Hepatocyte (in vitro differentiated cells): ENCODE results near the gene SRPRA. TPM values are rescaled to one million over a fixed set of nuclear protein-coding genes. Genes with fewer than 3 reads are reported as not detected.

Experiments used
- DNase-seq: peaks from one replicate; pipeline ENCODE4 v3.0.0-alpha.2; 2016; ENCODE audit warnings: low spot score
- H2AFZ ChIP-seq: fragments of 200-600 bp; sonication (generic); 2 replicates; pipeline ENCODE4 v1.6.0; 2016; ENCODE audit warnings: antibody characterized with exemption, mild to moderate bottlenecking
- H3K27ac ChIP-seq: fragments of 200-600 bp; sonication (generic); 2 replicates; pipeline ENCODE4 v1.5.1; 2016; ENCODE audit warnings: mild to moderate bottlenecking
- H3K27me3 ChIP-seq: fragments of 200-600 bp; sonication (generic); 2 replicates; pipeline ENCODE4 v1.6.1; 2016
- H3K36me3 ChIP-seq: fragments of 200-600 bp; sonication (generic); replicated peaks from 2 replicates; pipeline ENCODE4 v1.5.1; 2016; ENCODE audit warnings: low read depth; ENCODE audit not compliant: insufficient read depth
- H3K4me1 ChIP-seq: fragments of 200-600 bp; sonication (generic); 2 replicates; pipeline ENCODE4 v1.5.1; 2016; ENCODE audit warnings: mild to moderate bottlenecking, moderate library complexity; ENCODE audit not compliant: insufficient read depth
- H3K4me2 ChIP-seq: fragments of 200-600 bp; sonication (generic); 2 replicates; pipeline ENCODE4 v1.6.0; 2016
- H3K4me3 ChIP-seq: fragments of 200-600 bp; sonication (generic); 2 replicates; pipeline ENCODE4 v1.5.1; 2016; ENCODE audit warnings: mild to moderate bottlenecking
- H3K79me2 ChIP-seq: fragments of 200-600 bp; sonication (generic); 2 replicates; pipeline ENCODE4 v1.6.0; 2017; ENCODE audit warnings: mild to moderate bottlenecking
- H3K9me2 ChIP-seq: fragments of 200-600 bp; sonication (generic); replicated peaks from 2 replicates; pipeline ENCODE4 v1.6.0; 2017; ENCODE audit warnings: mild to moderate bottlenecking; ENCODE audit not compliant: insufficient read depth
- H3K9me3 ChIP-seq: fragments of 200-600 bp; sonication (generic); 2 replicates; pipeline ENCODE4 v1.5.1; 2016; ENCODE audit warnings: low read depth, mild to moderate bottlenecking
- H4K20me1 ChIP-seq: fragments of 200-600 bp; sonication (generic); 2 replicates; pipeline ENCODE4 v1.6.0; 2016; ENCODE audit warnings: mild to moderate bottlenecking; ENCODE audit not compliant: insufficient read depth, poor library complexity, severe bottlenecking
- EZH2 ChIP-seq: fragments of 200-600 bp; sonication (generic); IDR thresholded peaks from 2 replicates; pipeline ENCODE4 v1.6.1; 2016; ENCODE audit warnings: antibody characterized with exemption, mild to moderate bottlenecking, borderline replicate concordance
- EZH2phosphoT487 ChIP-seq: fragments of 200-600 bp; sonication (generic); IDR thresholded peaks from one replicate; pipeline ENCODE4 v1.6.1; 2018; ENCODE audit warnings: antibody characterized with exemption, mild to moderate bottlenecking, low read depth, moderate library complexity; ENCODE audit not compliant: unreplicated experiment, severe bottlenecking
- WGBS: methylation state at CpG from one replicate; pipeline ENCODE4 v1.1.6; 2016; ENCODE audit warnings: low lambda C conversion rate; ENCODE audit errors: missing lambda C conversion rate; 5-methylcytosine and 5-hydroxymethylcytosine counted together
- polyA plus RNA-seq: library from polyadenylated mRNA; unstranded; fragments of >200 nt; fragmentation: Nextera tagmentation; extraction: Ambion mirVana; gene quantifications from 2 replicates; pipeline ENCODE4 v1.2.1, GENCODE V29; 2016
- total RNA-seq: library from RNA; depleted of rRNA; stranded (reverse); fragments of >200 nt; gene quantifications from 2 replicates; pipeline ENCODE4 v1.2.3, GENCODE V29; 2014
- TF ChIP-seq, protein P1 (sequence below): fragments of 200-600 bp; sonication (generic); IDR thresholded peaks from 2 replicates; pipeline ENCODE4 v1.5.1; 2016; ENCODE audit warnings: antibody characterized with exemption, mild to moderate bottlenecking; ENCODE audit not compliant: poor library complexity

SRPRA gene
- total and polyA plus RNA-seq, 2 experiments from 2014 or later, result 80.4 to 85.7 TPM

DNA sequence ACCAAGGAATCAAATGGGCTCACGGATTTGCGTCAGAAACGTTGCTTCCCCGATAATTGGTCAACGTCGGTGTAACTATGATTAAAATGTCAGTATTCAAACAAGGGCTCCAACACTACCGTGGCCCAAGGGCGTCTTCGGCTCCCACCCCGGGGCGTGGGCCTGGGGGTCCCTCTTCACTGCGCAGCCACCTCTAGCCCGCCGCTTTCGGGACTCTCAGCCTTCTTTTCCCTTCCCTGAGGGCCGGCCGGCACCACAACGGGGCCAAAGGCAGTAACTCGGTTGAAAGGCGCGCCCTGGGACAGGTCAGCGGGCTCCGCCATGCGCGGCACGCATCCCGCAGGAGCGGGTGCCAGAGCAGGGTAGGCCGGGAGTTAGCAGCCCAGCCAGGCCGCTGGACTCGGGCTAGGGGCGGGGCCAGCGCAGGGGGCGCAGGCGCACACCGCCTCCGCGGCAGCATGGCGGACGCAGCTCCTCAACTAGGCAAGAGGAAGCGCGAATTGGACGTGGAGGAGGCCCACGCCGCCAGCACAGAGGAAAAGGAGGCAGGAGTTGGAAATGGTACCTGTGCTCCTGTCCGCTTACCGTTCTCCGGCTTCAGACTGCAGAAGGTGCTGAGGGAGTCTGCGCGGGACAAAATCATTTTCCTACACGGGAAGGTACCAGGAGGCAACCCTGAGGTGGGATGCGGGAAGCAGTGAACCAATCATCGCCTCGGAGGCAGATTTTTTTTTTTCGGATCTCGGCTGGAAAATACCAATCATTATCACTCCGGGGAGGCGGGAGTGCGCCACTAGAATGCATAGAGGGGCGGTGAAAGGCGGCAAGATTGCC, 35.1 kb upstream of the SRPRA start, which contains the start of gene DCPS:
Gene DCPS, plus strand, starts transcription at position 438 of the 834 bp plus-strand sequence. Its CDS starts 21 bp downstream, at position 459.
- no peaks in the 10 kb centered on the region for H3K36me3 ChIP-seq
- H3K27ac ChIP-seq, result peak within 1 kb of the TSS; percentile 85
- DNase-seq, result peak; percentile 95
- H2AFZ ChIP-seq, result peak within 1 kb of the TSS; percentile 88
- H3K4me3 ChIP-seq, result peak within 1 kb of the TSS; percentile 31
- WGBS, result 3% methylated on average over 59 of the region's 61 CpGs
- peaks cover 6% of the 10 kb centered on the region for H3K4me1 ChIP-seq
- H3K9me3 ChIP-seq, result no peaks in the 10 kb centered on the region
- H4K20me1 ChIP-seq, result no peaks in the 10 kb centered on the region
- H3K9me2 ChIP-seq, result no peaks in the 10 kb centered on the region
- H3K4me2 ChIP-seq, result peak within 1 kb of the TSS; percentile 76
- H3K79me2 ChIP-seq, result peaks cover 14% of the 10 kb centered on the region
- TF ChIP-seq EZH2 (no peak), EZH2phosphoT487 (no peak)
- TF ChIP-seq, protein P1, sequence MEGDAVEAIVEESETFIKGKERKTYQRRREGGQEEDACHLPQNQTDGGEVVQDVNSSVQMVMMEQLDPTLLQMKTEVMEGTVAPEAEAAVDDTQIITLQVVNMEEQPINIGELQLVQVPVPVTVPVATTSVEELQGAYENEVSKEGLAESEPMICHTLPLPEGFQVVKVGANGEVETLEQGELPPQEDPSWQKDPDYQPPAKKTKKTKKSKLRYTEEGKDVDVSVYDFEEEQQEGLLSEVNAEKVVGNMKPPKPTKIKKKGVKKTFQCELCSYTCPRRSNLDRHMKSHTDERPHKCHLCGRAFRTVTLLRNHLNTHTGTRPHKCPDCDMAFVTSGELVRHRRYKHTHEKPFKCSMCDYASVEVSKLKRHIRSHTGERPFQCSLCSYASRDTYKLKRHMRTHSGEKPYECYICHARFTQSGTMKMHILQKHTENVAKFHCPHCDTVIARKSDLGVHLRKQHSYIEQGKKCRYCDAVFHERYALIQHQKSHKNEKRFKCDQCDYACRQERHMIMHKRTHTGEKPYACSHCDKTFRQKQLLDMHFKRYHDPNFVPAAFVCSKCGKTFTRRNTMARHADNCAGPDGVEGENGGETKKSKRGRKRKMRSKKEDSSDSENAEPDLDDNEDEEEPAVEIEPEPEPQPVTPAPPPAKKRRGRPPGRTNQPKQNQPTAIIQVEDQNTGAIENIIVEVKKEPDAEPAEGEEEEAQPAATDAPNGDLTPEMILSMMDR, result no peak
- H3K27me3 ChIP-seq, result no peaks in the 10 kb centered on the region

DNA sequence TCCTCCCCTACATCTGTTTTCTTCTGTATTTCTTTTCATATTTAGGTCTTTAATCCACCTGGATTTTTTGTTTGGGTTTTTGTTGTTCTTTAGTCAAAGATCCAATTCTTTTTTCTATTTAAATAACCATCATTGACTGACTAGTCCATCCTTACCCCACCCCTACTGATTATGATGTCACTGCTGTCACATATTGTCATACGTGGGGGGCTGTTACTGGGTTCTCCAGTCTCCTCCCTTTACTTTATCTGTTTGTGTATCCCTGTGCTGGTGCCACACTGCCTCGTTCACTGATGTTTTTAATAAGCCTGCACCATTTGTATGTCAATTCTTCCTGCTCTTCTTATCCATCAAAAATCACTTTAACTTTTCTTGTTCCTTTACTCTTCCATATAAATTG, 28.3 kb upstream of the SRPRA start:
- Histone ChIP-seq H3K4me3 (no peak overlapping the region), H3K79me2 (peaks cover 7% of the 10 kb centered on the region), H3K4me1 (no peaks in the 10 kb centered on the region), H3K9me3 (no peaks in the 10 kb centered on the region), H3K27me3 (no peaks in the 10 kb centered on the region), H3K9me2 (no peaks in the 10 kb centered on the region), H3K27ac (no peak overlapping the region), H3K4me2 (no peak overlapping the region), H2AFZ (no peak overlapping the region), H4K20me1 (no peaks in the 10 kb centered on the region), H3K36me3 (no peaks in the 10 kb centered on the region)
- no peak for DNase-seq
- 81% methylated on average over 2 of the region's 2 CpGs for WGBS
- TF ChIP-seq EZH2phosphoT487 (no peak), EZH2 (no peak)
- TF ChIP-seq, protein P1, result no peak

DNA sequence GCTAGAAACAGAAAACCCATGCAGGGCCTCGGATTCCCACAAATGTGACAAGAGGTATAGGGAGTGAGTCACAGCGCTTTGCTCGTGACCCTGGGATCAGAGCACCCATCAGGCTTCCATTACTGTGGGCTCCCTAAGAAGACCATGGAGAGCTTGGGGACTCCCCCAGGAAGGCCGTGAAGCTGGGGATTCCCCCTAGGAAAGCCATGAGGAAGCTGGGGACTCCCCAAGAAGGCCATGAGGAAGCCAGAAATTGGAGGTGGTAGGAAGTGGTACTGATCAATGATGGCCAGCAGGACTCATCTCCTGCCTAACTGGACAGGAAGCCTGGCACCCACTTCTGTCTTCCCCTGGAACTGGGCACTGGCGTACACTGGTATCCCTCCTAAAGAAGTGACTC, 25.0 kb upstream of the SRPRA start:
- Histone ChIP-seq H3K4me1 (no peaks in the 10 kb centered on the region), H4K20me1 (no peaks in the 10 kb centered on the region), H3K4me3 (no peak overlapping the region), H3K27me3 (no peaks in the 10 kb centered on the region), H3K9me2 (no peaks in the 10 kb centered on the region), H3K4me2 (no peak overlapping the region), H3K36me3 (no peaks in the 10 kb centered on the region), H2AFZ (no peak overlapping the region), H3K27ac (no peak overlapping the region), H3K79me2 (peaks cover 7% of the 10 kb centered on the region), H3K9me3 (no peaks in the 10 kb centered on the region)
- TF ChIP-seq EZH2 (no peak), EZH2phosphoT487 (no peak)
- TF ChIP-seq, protein P1, result no peak
- DNase-seq, result no peak
- WGBS, result 98% methylated on average over 5 of the region's 5 CpGs
